GM23248 (cell line): ENCODE measurements around the gene COMMD7.

ENCODE experiments used
- EZH2 ChIP-seq: fragments of 200-600 bp; sonication (generic); IDR thresholded peaks from 2 replicates; pipeline ENCODE4 v1.6.1; 2018; ENCODE audit warnings: antibody characterized with exemption, mild to moderate bottlenecking; ENCODE audit not compliant: insufficient read depth, poor library complexity, severe bottlenecking
- EZH2phosphoT487 ChIP-seq: fragments of 200-600 bp; sonication (generic); IDR thresholded peaks from 2 replicates; pipeline ENCODE4 v1.6.1; 2018; ENCODE audit warnings: antibody characterized with exemption, moderate library complexity, mild to moderate bottlenecking, low read depth; ENCODE audit not compliant: insufficient read depth

DNA sequence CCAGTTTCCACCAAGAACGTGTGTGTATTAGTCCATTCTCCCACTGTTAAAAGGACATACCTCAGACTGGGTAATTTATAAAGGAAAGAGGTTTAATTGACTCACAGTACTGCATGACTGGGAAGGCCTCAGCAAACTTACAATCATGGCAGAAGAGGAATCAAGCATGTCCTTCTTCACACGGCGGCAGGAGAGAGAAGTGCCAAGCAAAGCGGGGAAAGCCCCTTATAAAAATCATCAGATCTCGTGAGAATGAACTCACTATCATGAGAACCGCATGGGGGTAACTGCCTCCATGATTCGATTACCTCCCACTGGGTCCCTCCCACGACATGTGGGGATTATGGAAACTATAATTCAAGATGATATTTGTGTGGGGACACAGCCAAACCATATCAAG lies 82.6 kb downstream of the COMMD7 start:
- no peak for TF ChIP-seq EZH2phosphoT487
- TF ChIP-seq EZH2: no peak
